Ishikawa (cell line): ENCODE data around the gene PRPSAP2.
A peak's percentile ranks its signal among the peaks of the same experiment; 100 is the strongest.

Experiments used
- CEBPB ChIP-seq: IDR thresholded peaks from 2 replicates; pipeline ENCODE4 v1.6.1; 2012
- CREB1 ChIP-seq: IDR thresholded peaks from 2 replicates; pipeline ENCODE4 v1.6.1; 2012; ENCODE audit warnings: low read depth
- EGR1 ChIP-seq: IDR thresholded peaks from 2 replicates; pipeline ENCODE4 v1.6.1; 2012
- EP300 ChIP-seq: IDR thresholded peaks from 2 replicates; pipeline ENCODE4 v1.6.1; 2012; ENCODE audit warnings: borderline replicate concordance
- FOXM1 ChIP-seq: IDR thresholded peaks from 2 replicates; pipeline ENCODE4 v1.6.1; 2012; ENCODE audit warnings: low read depth, borderline replicate concordance
- MAX ChIP-seq: IDR thresholded peaks from 2 replicates; pipeline ENCODE4 v1.6.1; 2012
- NFIC ChIP-seq: IDR thresholded peaks from 2 replicates; pipeline ENCODE4 v1.6.1; 2012
- RAD21 ChIP-seq: IDR thresholded peaks from 2 replicates; pipeline ENCODE4 v1.6.1; 2012; ENCODE audit warnings: low read depth
- REST ChIP-seq: IDR thresholded peaks from 2 replicates; pipeline ENCODE4 v1.6.1; 2012; ENCODE audit warnings: low read depth, mild to moderate bottlenecking
- TAF1 ChIP-seq: IDR thresholded peaks from 2 replicates; pipeline ENCODE4 v1.6.1; 2012; ENCODE audit warnings: low read depth, mild to moderate bottlenecking
- TCF12 ChIP-seq: IDR thresholded peaks from 2 replicates; pipeline ENCODE4 v1.6.1; 2012; ENCODE audit warnings: low read depth
- TEAD4 ChIP-seq: IDR thresholded peaks from 2 replicates; pipeline ENCODE4 v1.6.1; 2012
- YY1 ChIP-seq: IDR thresholded peaks from 2 replicates; pipeline ENCODE4 v1.6.1; 2012; ENCODE audit warnings: low read depth
- ZBTB7A ChIP-seq: IDR thresholded peaks from 2 replicates; pipeline ENCODE4 v1.6.1; 2012; ENCODE audit warnings: low read depth
- TF ChIP-seq, protein P1 (sequence below): IDR thresholded peaks from 2 replicates; pipeline ENCODE4 v1.6.1; 2012

PRPSAP2 gene, protein sequence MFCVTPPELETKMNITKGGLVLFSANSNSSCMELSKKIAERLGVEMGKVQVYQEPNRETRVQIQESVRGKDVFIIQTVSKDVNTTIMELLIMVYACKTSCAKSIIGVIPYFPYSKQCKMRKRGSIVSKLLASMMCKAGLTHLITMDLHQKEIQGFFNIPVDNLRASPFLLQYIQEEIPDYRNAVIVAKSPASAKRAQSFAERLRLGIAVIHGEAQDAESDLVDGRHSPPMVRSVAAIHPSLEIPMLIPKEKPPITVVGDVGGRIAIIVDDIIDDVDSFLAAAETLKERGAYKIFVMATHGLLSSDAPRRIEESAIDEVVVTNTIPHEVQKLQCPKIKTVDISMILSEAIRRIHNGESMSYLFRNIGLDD

DNA sequence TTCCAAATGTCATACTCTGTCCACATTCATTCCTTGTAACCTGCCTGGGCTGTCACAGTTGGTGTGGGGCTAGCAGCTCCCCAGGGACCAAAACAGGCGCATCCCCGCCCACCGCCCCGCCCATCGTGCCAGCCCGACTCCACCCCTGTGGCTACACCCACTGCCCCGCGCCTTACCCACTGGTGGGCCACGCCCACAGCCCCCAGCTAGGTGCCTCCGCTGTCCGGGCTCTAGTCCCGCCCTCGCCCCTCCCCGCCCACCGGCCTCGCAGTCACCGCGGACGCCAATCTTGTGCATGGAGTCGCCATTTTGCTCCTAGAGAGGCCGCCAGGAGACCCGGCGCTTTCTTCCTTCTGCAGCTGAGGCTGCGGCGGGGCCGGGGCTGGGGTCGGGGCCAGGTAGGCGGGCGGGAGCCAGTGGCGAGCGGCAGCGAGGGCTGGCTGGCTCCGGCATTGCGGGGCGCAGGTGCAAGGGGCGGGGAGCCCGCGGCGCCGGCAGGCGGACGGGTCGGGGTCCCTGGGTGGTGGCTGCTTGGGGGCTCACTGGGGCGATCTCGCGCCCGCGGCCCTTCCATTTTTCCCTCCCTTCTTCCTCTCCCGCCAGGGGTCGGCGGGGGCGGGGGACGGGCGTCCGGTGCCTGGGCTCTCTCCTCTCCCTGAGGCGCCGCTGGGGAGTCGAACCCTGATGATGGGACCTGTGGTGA, at the start of gene PRPSAP2:
Gene PRPSAP2 (plus strand): TSS at position 268 of the 703 bp plus-strand sequence. CDS start 7,703 bp downstream, outside the sequence.
- TF ChIP-seq YY1 (peak; percentile 86), EP300 (no peak), TCF12 (no peak), ZBTB7A (peak; percentile 74; the same call in 1 of the 2 replicates), MAX (no peak), CEBPB (no peak), CREB1 (no peak), TAF1 (peak; percentile 80), EGR1 (0 out of 2 replicates have a peak, but pooled peaks have one; percentile 9)

DNA sequence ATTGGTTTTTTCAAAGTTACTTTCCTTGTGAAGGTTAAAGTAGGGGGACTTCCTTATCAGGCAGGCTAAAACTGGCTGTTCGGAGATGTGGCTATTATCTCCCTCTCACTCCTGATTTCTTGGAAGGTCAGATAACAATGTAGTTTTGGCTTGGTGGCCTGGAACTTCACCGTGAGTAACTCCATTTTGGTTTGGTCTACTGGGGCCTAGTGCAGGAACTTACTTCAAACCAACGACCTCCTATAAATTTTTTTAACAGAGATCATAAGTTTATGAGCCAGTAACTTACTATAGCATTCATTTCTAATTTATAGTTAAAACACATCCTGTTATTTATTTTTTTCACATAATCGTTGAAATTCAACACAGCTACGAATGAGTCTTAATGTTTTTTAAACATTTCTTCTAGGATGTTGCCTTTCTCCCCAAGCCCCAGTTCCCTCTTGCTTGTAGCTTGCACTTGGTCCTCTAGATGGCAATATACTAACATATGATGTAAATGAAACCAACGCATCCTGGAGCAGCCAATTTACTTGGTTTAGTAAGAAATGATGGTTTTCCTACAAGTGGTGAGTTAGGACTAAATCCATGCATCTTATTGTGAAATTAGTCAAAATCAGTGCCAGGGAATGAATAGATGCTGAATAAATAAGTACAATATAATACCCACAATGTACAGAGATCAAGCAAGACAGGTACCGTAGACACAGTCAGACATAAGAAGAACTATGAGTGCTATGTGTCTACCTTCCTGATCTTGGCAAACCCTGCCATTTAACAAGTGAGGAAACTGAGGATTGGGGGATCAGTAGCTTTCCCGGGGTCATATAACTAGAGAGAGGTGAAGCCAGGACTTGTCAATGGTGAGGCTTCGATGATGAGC, 41.2 kb upstream of the PRPSAP2 start:
- peak; percentile 71 for TF ChIP-seq RAD21

- TF ChIP-seq CREB1 (no peak), TAF1 (no peak), YY1 (no peak), RAD21 (no peak), TCF12 (no peak), EGR1 (no peak), CEBPB (no peak)
Measured at GRCh38 chr17:18848501-18848900, 9.4 kb upstream of the PRPSAP2 start.

- TF ChIP-seq MAX (no peak), YY1 (no peak), ZBTB7A (no peak), TAF1 (no peak), NFIC (no peak), REST (no peak), RAD21 (no peak), EGR1 (no peak), CREB1 (no peak), CEBPB (no peak), EP300 (no peak)
- TF ChIP-seq, protein P1, sequence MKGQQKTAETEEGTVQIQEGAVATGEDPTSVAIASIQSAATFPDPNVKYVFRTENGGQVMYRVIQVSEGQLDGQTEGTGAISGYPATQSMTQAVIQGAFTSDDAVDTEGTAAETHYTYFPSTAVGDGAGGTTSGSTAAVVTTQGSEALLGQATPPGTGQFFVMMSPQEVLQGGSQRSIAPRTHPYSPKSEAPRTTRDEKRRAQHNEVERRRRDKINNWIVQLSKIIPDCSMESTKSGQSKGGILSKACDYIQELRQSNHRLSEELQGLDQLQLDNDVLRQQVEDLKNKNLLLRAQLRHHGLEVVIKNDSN: no peak
Measured at GRCh38 chr17:18850679-18851078, 7.3 kb upstream of the PRPSAP2 start.

DNA sequence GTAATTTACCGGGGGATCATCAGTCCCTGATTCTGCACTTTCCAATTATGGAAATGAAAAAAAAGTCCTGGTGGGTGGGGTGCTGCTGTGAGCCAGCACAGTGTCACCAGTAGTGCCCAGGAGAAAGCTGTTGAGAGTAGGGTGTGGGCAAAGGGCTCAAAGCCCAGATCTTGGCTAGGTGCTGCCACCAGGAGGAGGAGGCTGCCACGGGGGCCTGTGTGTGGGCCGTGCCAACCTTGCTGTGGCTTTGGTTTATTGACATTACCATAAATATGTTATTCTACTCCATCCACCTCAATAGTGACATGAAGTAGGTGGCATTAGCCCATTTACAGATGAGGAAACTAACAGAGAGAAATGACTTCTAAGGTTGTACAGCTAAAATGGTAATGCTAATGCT, 6.7 kb upstream of the PRPSAP2 start:
- no peak for TF ChIP-seq FOXM1
- no peak for TF ChIP-seq NFIC
- no peak for TF ChIP-seq REST

- TF ChIP-seq MAX (no peak), EP300 (no peak), FOXM1 (no peak), REST (no peak), EGR1 (no peak), NFIC (no peak), YY1 (no peak), TCF12 (no peak), RAD21 (no peak), TEAD4 (no peak), CEBPB (no peak), ZBTB7A (no peak), TAF1 (no peak), CREB1 (no peak)
- TF ChIP-seq, protein P1: no peak
Measured at GRCh38 chr17:18854956-18855355, 3.0 kb upstream of the PRPSAP2 start.
